HepG2 (cell line): ENCODE measurements around the gene FLAD1. TPM values are rescaled to one million over a fixed set of nuclear protein-coding genes. Genes with fewer than 3 reads are reported as not detected.
A peak's percentile ranks its signal among the peaks of the same experiment; 100 is the strongest.

Experiments used
- CENPX ChIP-seq: sonication (generic); formaldehyde crosslinking; IDR thresholded peaks from 2 replicates; pipeline ENCODE4 v1.9.0; 2021; ENCODE audit warnings: mild to moderate bottlenecking, missing genetic modification reagents, moderate library complexity
- DR1 ChIP-seq: sonication (generic); formaldehyde crosslinking; IDR thresholded peaks from 2 replicates; pipeline ENCODE4 v1.8.0; 2021; ENCODE audit warnings: mild to moderate bottlenecking, missing genetic modification reagents, inconsistent platforms
- ERF ChIP-seq: IDR thresholded peaks from 2 replicates; pipeline ENCODE4 v1.6.1; 2018; ENCODE audit warnings: missing biosample characterization, missing genetic modification reagents
- GATAD2A ChIP-seq: IDR thresholded peaks from 2 replicates; pipeline ENCODE4 v1.6.1; 2016
- JUNB ChIP-seq: sonication (generic); formaldehyde crosslinking; IDR thresholded peaks from 2 replicates; pipeline ENCODE4 v1.8.0; 2022; ENCODE audit warnings: missing genetic modification reagents, mild to moderate bottlenecking, borderline replicate concordance
- KDM1A ChIP-seq: IDR thresholded peaks from 2 replicates; pipeline ENCODE4 v1.6.1; 2016; ENCODE audit warnings: missing compliant biosample characterization
- MEF2D ChIP-seq: sonication (generic); formaldehyde crosslinking; IDR thresholded peaks from 2 replicates; pipeline ENCODE4 v1.5.1; 2020; ENCODE audit warnings: mild to moderate bottlenecking, missing genetic modification reagents
- NFE2L2 ChIP-seq: fragments of 150-350 bp; IDR thresholded peaks from 2 replicates; pipeline ENCODE4 v1.6.1; 2014; ENCODE audit warnings: low read length
- SIN3A ChIP-seq: IDR thresholded peaks from 2 replicates; pipeline ENCODE4 v1.6.1; 2011; ENCODE audit warnings: low read depth, mild to moderate bottlenecking, control low read depth, low read length, borderline replicate concordance
- SMAD1 ChIP-seq: sonication (generic); formaldehyde crosslinking; IDR thresholded peaks from 2 replicates; pipeline ENCODE4 v1.4.0; 2020; ENCODE audit warnings: missing genetic modification reagents, low read depth, mild to moderate bottlenecking, borderline replicate concordance
- SOX13 ChIP-seq, 3 experiments: fragments of 450-650 bp in 1 of 3; sonication (generic) in 1 of 3; formaldehyde crosslinking in 1 of 3; IDR thresholded peaks in 2 of 3; conservative IDR thresholded peaks in 1 of 3; 2 replicates each; pipeline versions ENCODE4 v1.5.0 to v1.6.1; 2016 to 2020; ENCODE audit warnings: antibody characterized with exemption in 1 of 3, mild to moderate bottlenecking in 1 of 3, missing compliant biosample characterization in 1 of 3, missing genetic modification reagents in 1 of 3, moderate library complexity in 1 of 3
- SOX6 ChIP-seq, 2 experiments: fragments of 450-650 bp in 1 of 2; sonication (generic) in 1 of 2; formaldehyde crosslinking in 1 of 2; IDR thresholded peaks; 2 replicates each; pipeline versions ENCODE4 v1.4.0 to v1.6.1; 2017 to 2020; ENCODE audit warnings: antibody characterized with exemption in 1 of 2, mild to moderate bottlenecking in 1 of 2, missing genetic modification reagents in 1 of 2
- SP5 ChIP-seq: IDR thresholded peaks from 2 replicates; pipeline ENCODE4 v1.6.1; 2016; ENCODE audit warnings: low read depth, borderline replicate concordance
- TARDBP ChIP-seq: sonication (generic); formaldehyde crosslinking; IDR thresholded peaks from 2 replicates; pipeline ENCODE4 v1.8.0; 2022; ENCODE audit warnings: mild to moderate bottlenecking, missing genetic modification reagents
- TEAD3 ChIP-seq: optimal IDR thresholded peaks from 2 replicates; pipeline ENCODE3; 2016; ENCODE audit warnings: borderline replicate concordance
- TFDP2 ChIP-seq: sonication (generic); formaldehyde crosslinking; IDR thresholded peaks from 2 replicates; pipeline ENCODE4 v1.4.0; 2020; ENCODE audit warnings: missing genetic modification reagents
- TSC22D2 ChIP-seq: sonication (generic); formaldehyde crosslinking; IDR thresholded peaks from 2 replicates; pipeline ENCODE4 v1.5.1; 2020; ENCODE audit warnings: missing genetic modification reagents, mild to moderate bottlenecking, borderline replicate concordance
- YEATS2 ChIP-seq: sonication (generic); formaldehyde crosslinking; IDR thresholded peaks from 2 replicates; pipeline ENCODE4 v1.4.0; 2020; ENCODE audit warnings: missing genetic modification reagents, borderline replicate concordance
- ZBTB26 ChIP-seq: IDR thresholded peaks from 2 replicates; pipeline ENCODE4 v1.6.1; 2016; ENCODE audit warnings: missing compliant biosample characterization, missing genetic modification reagents, borderline replicate concordance
- ZBTB43 ChIP-seq: sonication (generic); formaldehyde crosslinking; conservative IDR thresholded peaks from 2 replicates; pipeline ENCODE4 v1.4.0; 2020; ENCODE audit warnings: missing genetic modification reagents
- ZNF143 ChIP-seq: sonication (generic); formaldehyde crosslinking; IDR thresholded peaks from 2 replicates; pipeline ENCODE4 v1.4.0; 2020; ENCODE audit warnings: missing genetic modification reagents
- ZNF256 ChIP-seq: sonication (generic); formaldehyde crosslinking; conservative IDR thresholded peaks from 2 replicates; pipeline ENCODE4 v1.4.0; 2020; ENCODE audit warnings: missing genetic modification reagents
- ZNF296 ChIP-seq: sonication (generic); formaldehyde crosslinking; conservative IDR thresholded peaks from 2 replicates; pipeline ENCODE4 v1.5.0; 2020; ENCODE audit warnings: mild to moderate bottlenecking, missing genetic modification reagents
- ZNF564 ChIP-seq: sonication (generic); formaldehyde crosslinking; IDR thresholded peaks from 2 replicates; pipeline ENCODE4 v1.8.1; 2023; ENCODE audit warnings: mild to moderate bottlenecking, missing genetic modification reagents
- ZNF605 ChIP-seq: sonication (generic); formaldehyde crosslinking; IDR thresholded peaks from 2 replicates; pipeline ENCODE4 v1.8.0; 2022; ENCODE audit warnings: mild to moderate bottlenecking, missing genetic modification reagents
- ZNF720 ChIP-seq: sonication (generic); formaldehyde crosslinking; IDR thresholded peaks from 2 replicates; pipeline ENCODE4 v1.4.0; 2020; ENCODE audit warnings: missing genetic modification reagents
- ZNF747 ChIP-seq: sonication (generic); formaldehyde crosslinking; IDR thresholded peaks from 2 replicates; pipeline ENCODE4 v1.8.1; 2023; ENCODE audit warnings: missing genetic modification reagents, mild to moderate bottlenecking, borderline replicate concordance
- polyA plus RNA-seq, 8 experiments: library from polyadenylated mRNA; depleted of rRNA in 3 of 8; stranded (reverse) in 7 of 8; unstranded in 1 of 8; fragments of >200 nt; fragmentation: Illumina TruSeq in 4 of 8; extraction: Trizol in 4 of 8; gene quantifications; 2 replicates each; pipeline versions ENCODE4 v1.2.1 to v1.2.3, GENCODE V29; 2011 to 2016; ENCODE audit warnings: low read depth in 4 of 8, missing spikeins in 1 of 8, mixed read lengths in 1 of 8; ENCODE audit not compliant: insufficient read depth in 1 of 8
- total RNA-seq, 5 experiments: library from RNA; depleted of rRNA; stranded (reverse); fragments of >200 nt; fragmentation: Illumina TruSeq; extraction: Trizol; gene quantifications; 2 replicates each; pipeline ENCODE4 v1.2.3, GENCODE V29; 2016; ENCODE audit warnings: low read depth in 1 of 5

Gene FLAD1
- total and polyA plus RNA-seq, 2 of the 13 experiments (the other 11 are each of a cell fraction or from before 2014, with no cell fraction given) = 25.9 to 32.8 TPM

GRCh38 chr1:154972517-154973343, 10.4 kb upstream of the FLAD1 start (continued):
- TF ChIP-seq SMAD1 = 0 out of 2 replicates have a peak, but pooled peaks have one; percentile 26
- TF ChIP-seq TFDP2 (CRISPR knock-in tag) = peak; percentile 94
- peak; percentile 74; the same call in 1 of the 2 replicates for TF ChIP-seq TSC22D2 (CRISPR knock-in tag)
- TF ChIP-seq KDM1A = 0 out of 2 replicates have a peak, but pooled peaks have one; percentile 6
- no peak for TF ChIP-seq CENPX (CRISPR knock-in tag)
- peak; percentile 81; the same call in 1 of the 2 replicates for TF ChIP-seq ZNF564 (CRISPR knock-in tag)
- no peak for TF ChIP-seq ZNF747 (CRISPR knock-in tag)
- peak; percentile 51; the same call in 1 of the 2 replicates for TF ChIP-seq YEATS2 (CRISPR knock-in tag)
- TF ChIP-seq ZNF143 (CRISPR knock-in tag) = 0 out of 2 replicates have a peak, but pooled peaks have one; percentile 45
- peak; percentile 55; the same call in 1 of the 2 replicates for TF ChIP-seq ERF (CRISPR knock-in tag)
- TF ChIP-seq ZNF720 (CRISPR knock-in tag) = no peak
- 0 out of 2 replicates have a peak, but pooled peaks have one; percentile 45 for TF ChIP-seq ZBTB43 (CRISPR knock-in tag)
- TF ChIP-seq TEAD3 = peak; percentile 97
- TF ChIP-seq MEF2D (CRISPR knock-in tag) = peak; percentile 52; the same call in 1 of the 2 replicates
- peak; percentile 61 for TF ChIP-seq GATAD2A (CRISPR knock-in tag)
- no peak for TF ChIP-seq SOX13 (IDR thresholded peaks at IDR 0.05)
- peak in 1 of 2 experiments; percentile 72; a peak in 2 of 4 replicates for TF ChIP-seq SOX13 (CRISPR knock-in tag; conservative IDR thresholded peaks at IDR 0.05 in 1 of 2, IDR thresholded peaks at IDR 0.05 in 1 of 2)
- peak; percentile 50; the same call in 1 of the 2 replicates for TF ChIP-seq JUNB (CRISPR knock-in tag)
- no peak for TF ChIP-seq ZNF605 (CRISPR knock-in tag)
- no peak for TF ChIP-seq DR1 (CRISPR knock-in tag)
- TF ChIP-seq NFE2L2 = no peak
- 0 out of 2 replicates have a peak, but pooled peaks have one; percentile 7 for TF ChIP-seq TARDBP (CRISPR knock-in tag)
- no peak for TF ChIP-seq SIN3A
- no peak for TF ChIP-seq ZBTB26
- TF ChIP-seq SP5 (CRISPR knock-in tag) = peak; percentile 92
- TF ChIP-seq ZNF256 = 0 out of 2 replicates have a peak, but pooled peaks have one; percentile 32
- TF ChIP-seq ZNF296 (CRISPR knock-in tag) = no peak
- TF ChIP-seq SOX6 (IDR thresholded peaks at IDR 0.05) = no peak
- TF ChIP-seq SOX6 (CRISPR knock-in tag; IDR thresholded peaks at IDR 0.05) = peak; percentile 51; the same call in 1 of the 2 replicates
